ENCODE results near the gene PDE8A.

PDE8A gene

DNA sequence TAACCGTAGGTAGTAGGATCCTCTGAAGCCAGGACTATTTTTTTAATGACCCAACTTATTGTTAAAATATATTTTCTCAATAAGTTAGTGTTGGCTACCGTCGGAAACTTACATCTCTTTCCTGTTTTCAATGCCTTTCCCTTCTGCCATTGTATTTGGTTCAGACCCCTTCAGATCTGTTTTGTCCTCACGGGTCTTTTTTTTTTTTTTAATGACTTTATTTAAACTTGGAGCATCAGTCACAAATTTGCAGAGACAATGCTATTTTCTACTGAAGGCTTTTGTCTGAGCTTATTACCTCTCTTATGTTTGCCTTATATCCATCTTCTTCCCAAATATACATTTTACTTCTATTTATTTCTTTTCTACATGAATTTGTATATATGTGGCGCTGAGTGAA is 47.6 kb downstream of the PDE8A start:
- DNase-seq (ENCODE audit: extremely low read depth in 1 of 2, low read depth in 1 of 2): no peak

GRCh38 chr15:85030301-85030929 is 48.8 kb downstream of the PDE8A start:
- no peak for DNase-seq (ENCODE audit: extremely low read depth in 1 of 2, low read depth in 1 of 2)

DNA sequence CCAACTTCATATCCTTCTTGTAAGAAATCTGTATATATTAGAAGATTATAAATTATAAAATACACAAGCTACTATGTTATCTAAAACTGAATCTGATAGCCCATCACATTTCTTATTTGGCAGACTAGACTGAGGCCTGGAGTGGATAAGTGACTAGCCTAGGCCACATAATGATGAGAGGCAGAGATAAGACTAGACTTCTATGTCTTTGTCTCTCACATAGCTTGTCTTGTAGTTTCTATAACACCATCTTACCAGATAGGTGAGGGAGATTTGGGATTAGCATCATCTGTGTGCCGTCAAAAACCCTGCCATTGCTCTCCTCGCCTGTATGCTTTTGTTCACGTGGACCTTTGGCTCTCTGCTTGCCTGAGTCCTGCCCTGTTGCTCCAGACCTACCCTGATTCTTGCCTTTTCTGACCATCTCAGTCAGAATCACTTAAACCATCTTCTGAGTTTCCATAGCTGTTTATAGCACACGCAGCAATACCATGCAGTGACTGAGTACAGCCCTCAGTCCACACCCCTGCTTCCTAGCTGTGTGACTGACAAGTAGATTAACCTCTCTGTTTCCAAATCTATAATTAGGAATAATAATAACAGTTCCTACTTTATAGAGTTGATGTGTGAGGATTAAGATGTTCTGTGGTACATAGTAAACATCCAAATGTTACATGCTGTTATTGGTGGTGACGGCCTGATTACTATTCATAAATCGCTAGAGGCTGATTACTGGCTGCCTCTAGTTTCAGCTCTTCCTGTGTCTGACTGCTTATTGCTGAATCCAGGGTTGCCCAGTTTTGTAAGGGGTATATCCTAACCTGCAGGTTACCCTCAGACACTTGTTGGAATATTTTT is 49.7 kb downstream of the PDE8A start:
- DNase-seq (ENCODE audit: extremely low read depth in 1 of 2, low read depth in 1 of 2): no peak

DNA sequence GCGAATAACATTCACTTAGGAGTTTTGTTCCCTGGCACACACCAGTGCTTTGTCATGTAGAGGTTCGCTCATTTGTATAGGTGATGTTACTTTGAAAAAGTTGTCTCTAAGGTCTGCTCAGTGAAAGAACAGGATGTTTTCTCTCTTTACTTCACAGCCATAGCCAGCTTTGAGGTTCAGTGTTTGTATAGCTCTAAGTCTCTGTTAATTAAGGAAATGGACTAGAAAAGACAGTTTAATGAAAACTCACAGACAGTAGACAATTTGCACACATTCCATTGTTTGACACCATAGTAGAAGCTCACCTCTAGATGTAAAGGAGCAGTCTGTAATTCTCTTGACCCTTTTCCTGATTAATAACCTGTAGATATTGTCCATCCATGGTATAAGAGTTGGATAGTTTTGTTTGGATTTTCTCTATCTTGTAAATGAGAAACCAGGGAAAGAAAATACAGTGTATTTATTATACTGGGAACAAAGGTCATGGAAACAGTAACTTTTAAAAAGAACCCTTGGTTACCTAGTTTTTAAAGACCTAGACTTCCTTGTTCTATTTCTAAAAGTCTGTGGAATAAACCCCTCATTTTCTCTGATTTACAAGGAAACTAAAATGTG is 50.4 kb downstream of the PDE8A start:
- DNase-seq (ENCODE audit: extremely low read depth in 1 of 2, low read depth in 1 of 2): no peak

- no peak for DNase-seq (ENCODE audit: extremely low read depth in 1 of 2, low read depth in 1 of 2)
These were observed 51.5 kb downstream of the PDE8A start for GRCh38 chr15:85033148-85033547.

DNA sequence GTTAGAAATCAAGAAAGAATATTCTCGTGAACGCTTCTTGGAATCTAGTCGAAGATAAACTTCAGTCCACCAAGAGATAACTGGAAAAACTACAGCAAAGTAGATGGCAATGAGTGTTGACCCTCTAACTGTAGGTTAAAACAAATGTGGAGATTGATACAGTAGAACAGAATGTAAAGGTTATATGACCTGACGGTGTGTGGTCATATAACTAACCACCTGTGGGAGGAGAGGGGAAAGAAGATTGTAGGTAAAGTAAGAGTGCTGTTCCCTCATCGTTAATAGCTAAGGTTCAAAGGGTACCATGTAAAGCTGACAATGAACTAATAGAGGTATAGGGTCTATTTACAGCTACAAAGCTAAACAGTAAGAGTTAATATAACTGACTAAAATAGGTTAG is 52.6 kb downstream of the PDE8A start:
- no peak for DNase-seq (ENCODE audit: extremely low read depth in 1 of 2, low read depth in 1 of 2)

DNA sequence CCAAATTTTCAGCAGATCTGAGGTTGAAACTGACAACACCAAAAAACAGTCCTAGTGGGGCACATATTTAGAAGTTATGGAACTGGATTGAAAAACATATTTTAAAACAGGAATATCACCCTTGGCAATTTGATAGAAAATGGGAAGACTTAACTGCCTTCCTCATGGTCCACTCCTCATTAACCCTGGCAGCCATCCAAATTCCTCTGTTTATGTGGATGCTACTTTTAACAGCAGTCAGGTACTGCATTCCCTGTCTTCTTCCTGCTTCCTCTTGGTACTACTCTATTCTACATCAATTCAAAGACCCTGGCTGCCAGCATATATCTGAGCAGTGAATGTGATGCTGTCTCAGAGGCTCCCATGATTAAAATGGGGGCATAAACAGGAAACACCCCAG is 54.3 kb downstream of the PDE8A start:
- no peak for DNase-seq (ENCODE audit: extremely low read depth in 1 of 2, low read depth in 1 of 2)

GRCh38 chr15:85036716-85037115 is 55.1 kb downstream of the PDE8A start:
- DNase-seq (ENCODE audit: extremely low read depth in 1 of 2, low read depth in 1 of 2): no peak

GRCh38 chr15:85037641-85038040 is 56.0 kb downstream of the PDE8A start:
- no peak for DNase-seq (ENCODE audit: extremely low read depth in 1 of 2, low read depth in 1 of 2)

- DNase-seq (ENCODE audit: extremely low read depth in 1 of 2, low read depth in 1 of 2): no peak
These were observed 59.6 kb downstream of the PDE8A start for GRCh38 chr15:85041230-85041629.

GRCh38 chr15:85044251-85044853 is 62.7 kb downstream of the PDE8A start:
- peak in 1 of 2 donors; percentile 31 for DNase-seq (ENCODE audit: extremely low read depth in 1 of 2, low read depth in 1 of 2)

- no peak for DNase-seq (ENCODE audit: extremely low read depth in 1 of 2, low read depth in 1 of 2)
These were observed 63.2 kb downstream of the PDE8A start for GRCh38 chr15:85044894-85045293.

GRCh38 chr15:85045615-85046014 is 64.0 kb downstream of the PDE8A start:
- DNase-seq (ENCODE audit: extremely low read depth in 1 of 2, low read depth in 1 of 2): no peak

DNA sequence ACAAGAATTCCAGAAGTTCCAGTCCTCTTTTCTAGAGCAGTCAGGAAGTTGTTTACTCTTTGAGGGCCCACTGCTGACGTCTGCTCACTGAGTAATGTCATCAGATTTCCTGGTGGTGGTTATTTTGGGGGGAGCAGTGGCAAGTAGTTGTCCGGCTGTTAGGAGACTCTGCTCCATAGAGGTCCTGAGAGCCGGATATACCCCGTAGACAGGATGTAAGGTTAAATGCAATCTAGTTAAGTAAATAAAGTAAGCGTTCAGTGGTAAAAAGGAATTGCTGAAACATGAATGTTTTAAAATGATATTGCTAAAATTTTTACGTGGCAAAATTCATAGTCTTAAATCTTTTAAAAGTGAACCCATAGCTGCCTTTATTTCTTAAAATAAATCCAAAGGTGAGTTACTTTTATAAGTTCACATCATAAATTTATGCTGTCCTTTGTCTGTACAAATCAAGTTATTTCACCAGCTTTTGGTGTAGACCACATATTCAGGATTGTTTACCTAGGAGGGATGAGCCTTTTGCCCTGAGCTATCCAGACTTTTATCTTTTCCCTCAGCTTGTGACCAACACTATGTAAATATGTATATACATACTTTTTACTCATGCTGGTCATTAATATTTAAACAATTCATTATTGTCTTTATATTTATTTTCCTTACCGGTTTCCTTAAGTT is 65.8 kb downstream of the PDE8A start:
- no peak for DNase-seq (ENCODE audit: extremely low read depth in 1 of 2, low read depth in 1 of 2)

GRCh38 chr15:85048430-85048829 is 66.8 kb downstream of the PDE8A start:
- DNase-seq (ENCODE audit: extremely low read depth in 1 of 2, low read depth in 1 of 2): no peak

DNA sequence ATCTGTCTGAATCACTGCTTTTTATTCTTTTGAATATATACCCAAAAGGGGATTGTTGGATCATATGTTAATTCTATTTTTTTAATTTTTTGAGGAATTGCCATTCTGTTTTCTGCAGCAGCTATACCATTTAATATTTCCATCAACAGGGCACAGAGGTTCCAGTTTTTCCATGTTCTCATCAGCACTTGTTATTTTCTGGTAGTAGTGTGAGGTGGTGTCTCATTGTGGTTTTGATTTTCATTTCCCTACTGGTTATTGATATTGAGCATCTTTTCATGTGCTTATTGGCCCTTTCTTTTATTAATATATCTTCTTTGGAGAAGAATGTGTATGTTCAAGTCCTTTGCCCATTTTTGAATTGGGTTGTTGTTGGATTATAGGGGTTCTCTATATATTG is 68.1 kb downstream of the PDE8A start:
- no peak for DNase-seq (ENCODE audit: extremely low read depth in 1 of 2, low read depth in 1 of 2)

GRCh38 chr15:85059734-85060133 is 78.1 kb downstream of the PDE8A start:
- DNase-seq (ENCODE audit: extremely low read depth in 1 of 2, low read depth in 1 of 2): no peak

- DNase-seq (ENCODE audit: extremely low read depth in 1 of 2, low read depth in 1 of 2): no peak
These were observed 80.9 kb downstream of the PDE8A start for GRCh38 chr15:85062560-85062959.

GRCh38 chr15:85063088-85063487 is 81.4 kb downstream of the PDE8A start:
- DNase-seq (ENCODE audit: extremely low read depth in 1 of 2, low read depth in 1 of 2): no peak

GRCh38 chr15:85063522-85064079 is 81.9 kb downstream of the PDE8A start:
- DNase-seq (ENCODE audit: extremely low read depth in 1 of 2, low read depth in 1 of 2): no peak

- no peak for DNase-seq (ENCODE audit: extremely low read depth in 1 of 2, low read depth in 1 of 2)
These were observed 83.1 kb downstream of the PDE8A start for GRCh38 chr15:85064710-85065109.
